Lung (tissue), 12 donors: ENCODE data around the gene TAX1BP1. TPM values are rescaled to one million over a fixed set of nuclear protein-coding genes. Genes with fewer than 3 reads are reported as not detected.

Experiments
- ATAC-seq: fragments of 200-7000 bp; cut with Tn5 transposase; one replicate; pipeline ENCODE4 v1.9.1; 2020; ENCODE audit warnings: moderate number of reproducible peaks; ENCODE audit not compliant: insufficient read depth, low FRiP score
- DNase-seq, 3 donors: peaks; one replicate each; pipeline ENCODE4 v3.0.0-alpha.2; 2013 to 2017
- H3K27ac ChIP-seq, 2 donors: one replicate each; pipeline ENCODE4 v1.5.1; 2013; ENCODE audit warnings: mild to moderate bottlenecking in 2 of 2, moderate library complexity in 2 of 2, control low read depth in 1 of 2, inconsistent platforms in 1 of 2, low read depth in 1 of 2, low read length in 1 of 2
- H3K27me3 ChIP-seq, 3 donors: one replicate each; pipeline ENCODE4 v1.5.1; 2013; ENCODE audit warnings: low read length in 2 of 3; ENCODE audit not compliant: control insufficient read depth in 3 of 3, insufficient read depth in 3 of 3
- H3K36me3 ChIP-seq, 4 donors: one replicate each; pipeline ENCODE4 v1.5.1; 2013; ENCODE audit warnings: low read length in 4 of 4, mild to moderate bottlenecking in 1 of 4, moderate library complexity in 1 of 4; ENCODE audit not compliant: control insufficient read depth in 4 of 4, insufficient read depth in 4 of 4
- H3K4me1 ChIP-seq, 5 donors: one replicate each; pipeline ENCODE4 v1.5.1; 2013; ENCODE audit warnings: low read length in 5 of 5, mild to moderate bottlenecking in 2 of 5, moderate library complexity in 1 of 5; ENCODE audit not compliant: control insufficient read depth in 5 of 5, insufficient read depth in 5 of 5
- H3K4me3 ChIP-seq: one replicate; pipeline ENCODE4 v1.5.1; 2013; ENCODE audit warnings: mild to moderate bottlenecking, control low read depth, moderate library complexity
- H3K9ac ChIP-seq, 2 donors: one replicate each; pipeline ENCODE4 v1.5.1; 2013; ENCODE audit warnings: low read length in 2 of 2, control low read depth in 1 of 2; ENCODE audit not compliant: insufficient read depth in 1 of 2
- H3K9me3 ChIP-seq, 4 donors: one replicate each; pipeline ENCODE4 v1.5.1; 2013; ENCODE audit warnings: low read length in 3 of 4, mild to moderate bottlenecking in 1 of 4, moderate library complexity in 1 of 4; ENCODE audit not compliant: control insufficient read depth in 4 of 4, insufficient read depth in 3 of 4
- WGBS, 2 donors: extraction: QIAGEN DNeasy Blood & Tissue Kit; methylation state at CpG; one replicate each; pipeline ENCODE4 v1.1.7; 2013; 5-methylcytosine and 5-hydroxymethylcytosine counted together
- polyA plus RNA-seq, 2 donors: library from polyadenylated mRNA; stranded (reverse); fragments of 200-250 nt; gene quantifications; one replicate each; pipeline ENCODE4 v1.2.1, GENCODE V29; 2013
- total RNA-seq, 2 donors: library from RNA; depleted of rRNA in 1 of 2; stranded (reverse); fragments of >200 nt in 1 of 2; gene quantifications; one replicate each; pipeline ENCODE4 v1.2.1, GENCODE V29; 2014 to 2021
- TF ChIP-seq, protein P1 (sequence below): IDR thresholded peaks from 2 replicates; pipeline ENCODE4 v1.5.1; 2012; ENCODE audit warnings: mild to moderate bottlenecking; ENCODE audit errors: control extremely low read depth, extremely low read depth
- donor health status: control.
- donor health status: control.
- donor health status: Bipolar disorder and iron deficiency.
- donor health status: healthy.
- donor health status: DM: yes; HTN: yes; CAD: no.

Gene TAX1BP1
- total and polyA plus RNA-seq, 4 donors = 61.4 to 137 (median 83.0) TPM

DNA sequence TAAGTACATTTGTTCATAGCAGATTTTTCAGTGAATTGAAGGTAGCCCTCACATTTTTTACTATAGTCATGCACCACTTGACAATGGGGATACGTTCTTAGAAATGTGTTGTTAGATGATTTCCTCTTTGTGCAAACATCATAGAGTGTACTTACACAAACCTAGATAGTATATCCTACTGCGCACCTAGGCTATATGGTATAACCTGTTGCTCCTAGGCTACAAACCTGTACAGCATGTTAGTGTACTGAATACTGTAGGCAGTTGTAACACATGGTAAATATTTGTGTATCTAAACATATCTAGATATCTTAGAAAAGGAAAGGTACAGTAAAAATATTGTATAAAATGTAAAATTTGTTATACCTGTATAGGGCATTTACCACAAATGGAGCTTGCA, 41.2 kb downstream of the TAX1BP1 start:
- ATAC-seq = no peak
- peaks cover 0 to 9% (median 0%) of the 10 kb centered on the region in 5 donors for H3K4me1 ChIP-seq
- no peak overlapping the region for H3K9ac ChIP-seq
- H3K27me3 ChIP-seq = no peaks in the 10 kb centered on the region
- H3K36me3 ChIP-seq = peaks cover 0 to 5% (median 3%) of the 10 kb centered on the region in 4 donors
- H3K9me3 ChIP-seq = no peaks in the 10 kb centered on the region
- no peak overlapping the region for H3K4me3 ChIP-seq
- TF ChIP-seq, protein P1, sequence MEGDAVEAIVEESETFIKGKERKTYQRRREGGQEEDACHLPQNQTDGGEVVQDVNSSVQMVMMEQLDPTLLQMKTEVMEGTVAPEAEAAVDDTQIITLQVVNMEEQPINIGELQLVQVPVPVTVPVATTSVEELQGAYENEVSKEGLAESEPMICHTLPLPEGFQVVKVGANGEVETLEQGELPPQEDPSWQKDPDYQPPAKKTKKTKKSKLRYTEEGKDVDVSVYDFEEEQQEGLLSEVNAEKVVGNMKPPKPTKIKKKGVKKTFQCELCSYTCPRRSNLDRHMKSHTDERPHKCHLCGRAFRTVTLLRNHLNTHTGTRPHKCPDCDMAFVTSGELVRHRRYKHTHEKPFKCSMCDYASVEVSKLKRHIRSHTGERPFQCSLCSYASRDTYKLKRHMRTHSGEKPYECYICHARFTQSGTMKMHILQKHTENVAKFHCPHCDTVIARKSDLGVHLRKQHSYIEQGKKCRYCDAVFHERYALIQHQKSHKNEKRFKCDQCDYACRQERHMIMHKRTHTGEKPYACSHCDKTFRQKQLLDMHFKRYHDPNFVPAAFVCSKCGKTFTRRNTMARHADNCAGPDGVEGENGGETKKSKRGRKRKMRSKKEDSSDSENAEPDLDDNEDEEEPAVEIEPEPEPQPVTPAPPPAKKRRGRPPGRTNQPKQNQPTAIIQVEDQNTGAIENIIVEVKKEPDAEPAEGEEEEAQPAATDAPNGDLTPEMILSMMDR = no peak
- no peak for DNase-seq
- no peak overlapping the region for H3K27ac ChIP-seq
- WGBS, 2 donors = 75 to 77% methylated on average over 2 of the region's 2 CpGs

- Histone ChIP-seq H3K4me3 (no peak overlapping the region), H3K27ac (no peak overlapping the region), H3K9me3 (no peaks in the 10 kb centered on the region), H3K36me3 (peaks cover 0 to 6% (median 3%) of the 10 kb centered on the region in 4 donors), H3K27me3 (no peaks in the 10 kb centered on the region), H3K4me1 (peaks cover 0 to 2% (median 0%) of the 10 kb centered on the region in 5 donors), H3K9ac (no peak overlapping the region)
- no peak for ATAC-seq
- TF ChIP-seq, protein P1 = no peak
- no peak for DNase-seq
- 64 to 83% methylated on average over 2 of the region's 2 CpGs for whole genome bisulfite sequencing, 2 donors
Measured at GRCh38 chr7:27782849-27783248, 42.9 kb downstream of the TAX1BP1 start.

- Histone ChIP-seq H3K27ac (no peak overlapping the region), H3K4me3 (no peak overlapping the region), H3K9ac (no peak overlapping the region), H3K4me1 (peaks cover 0 to 2% (median 0%) of the 10 kb centered on the region in 5 donors), H3K9me3 (no peaks in the 10 kb centered on the region), H3K27me3 (no peaks in the 10 kb centered on the region), H3K36me3 (peaks cover 0 to 12% (median 3%) of the 10 kb centered on the region in 4 donors)
- TF ChIP-seq, protein P1 = peak; percentile 11
- ATAC-seq (peak; percentile 77), DNase-seq (peak in 2 of 3 donors; percentile 24 to 44)
- WGBS, 2 donors = 60 to 61% methylated on average over 6 of the region's 6 CpGs
Measured at GRCh38 chr7:27784399-27785053, 44.6 kb downstream of the TAX1BP1 start.

DNA sequence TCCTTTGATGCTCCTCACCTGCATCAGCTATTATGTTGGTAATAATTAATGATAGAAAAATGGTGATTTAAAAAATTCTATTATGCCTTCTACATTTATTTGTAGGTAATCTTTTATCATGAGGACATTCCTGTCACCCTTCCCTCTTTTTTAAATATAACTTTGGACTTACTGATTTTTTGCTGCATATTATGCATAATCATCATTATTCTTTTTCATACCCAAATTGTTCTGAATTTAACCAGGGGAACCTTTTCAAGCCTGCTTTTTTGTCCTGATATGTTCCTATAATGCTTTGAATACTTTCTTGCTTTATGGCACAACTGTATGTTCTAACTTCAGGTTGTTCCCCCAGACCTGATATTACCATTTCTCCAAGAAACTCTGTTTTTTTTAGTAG, 48.5 kb downstream of the TAX1BP1 start:
- H3K4me1 ChIP-seq = peaks cover 0 to 2% (median 0%) of the 10 kb centered on the region in 5 donors
- peaks cover 0 to 12% (median 6%) of the 10 kb centered on the region in 4 donors for H3K36me3 ChIP-seq

More for the DNA sequence above, 48.5 kb downstream of the TAX1BP1 start:
- ATAC-seq (no peak), DNase-seq (no peak)
- no peaks in the 10 kb centered on the region for H3K27me3 ChIP-seq
- TF ChIP-seq, protein P1 = no peak
- no peaks in the 10 kb centered on the region for H3K9me3 ChIP-seq
- no peak overlapping the region for H3K27ac ChIP-seq
- H3K4me3 ChIP-seq = no peak overlapping the region
- H3K9ac ChIP-seq = no peak overlapping the region
